Measurements from ENCODE around the gene P4HA2.

The P4HA2 gene

GRCh38 chr5:132238169-132238744 lies 10.6 kb upstream of the P4HA2 start:
- H3K4me3 ChIP-seq (ENCODE audit: control insufficient read depth, low read depth, low read length), result no peak overlapping the region
- no peak for DNase-seq (ENCODE audit: low read depth)
- TF ChIP-seq CTCF (IDR thresholded peaks at IDR 0.05; ENCODE audit: control insufficient read depth, insufficient read depth, low read depth, low read length, missing control alignments), result peak; percentile 88

- no peak overlapping the region for H3K4me3 ChIP-seq (ENCODE audit: control insufficient read depth, low read depth, low read length)
- DNase-seq (ENCODE audit: low read depth), result no peak
- TF ChIP-seq CTCF (IDR thresholded peaks at IDR 0.05; ENCODE audit: control insufficient read depth, insufficient read depth, low read depth, low read length, missing control alignments), result no peak
Observed at GRCh38 chr5:132237670-132238069, 10.0 kb upstream of the P4HA2 start.

DNA sequence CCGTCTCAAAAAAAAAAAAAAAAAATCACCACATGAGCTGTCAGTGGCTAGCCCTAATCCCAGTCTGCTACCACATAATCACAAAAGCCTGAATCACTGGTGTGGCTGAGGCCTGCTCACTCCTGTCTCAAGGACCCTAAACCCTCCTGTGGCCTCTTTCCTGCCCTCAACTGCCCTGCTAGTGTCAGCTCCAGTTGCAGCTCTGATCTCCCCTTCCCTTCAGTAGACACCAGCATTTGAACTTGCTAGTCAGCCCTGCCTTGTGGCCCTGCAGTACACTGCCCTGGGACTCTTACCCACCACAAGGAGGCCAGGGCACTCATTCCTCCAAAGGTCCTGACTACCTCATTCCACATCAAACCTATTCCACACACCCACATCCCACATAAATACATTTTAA lies 9.5 kb upstream of the P4HA2 start:
- TF ChIP-seq CTCF (IDR thresholded peaks at IDR 0.05; ENCODE audit: control insufficient read depth, insufficient read depth, low read depth, low read length, missing control alignments), result peak; percentile 46
- H3K4me3 ChIP-seq (ENCODE audit: control insufficient read depth, low read depth, low read length), result no peak overlapping the region
- no peak for DNase-seq (ENCODE audit: low read depth)

- no peak overlapping the region for H3K4me3 ChIP-seq (ENCODE audit: control insufficient read depth, low read depth, low read length)
- TF ChIP-seq CTCF (IDR thresholded peaks at IDR 0.05; ENCODE audit: control insufficient read depth, insufficient read depth, low read depth, low read length, missing control alignments), result no peak
- DNase-seq (ENCODE audit: low read depth), result no peak
Observed at GRCh38 chr5:132235340-132235739, 7.7 kb upstream of the P4HA2 start.

- no peak overlapping the region for H3K4me3 ChIP-seq (ENCODE audit: control insufficient read depth, low read depth, low read length)
- no peak for TF ChIP-seq CTCF (IDR thresholded peaks at IDR 0.05; ENCODE audit: control insufficient read depth, insufficient read depth, low read depth, low read length, missing control alignments)
- no peak for DNase-seq (ENCODE audit: low read depth)
Observed at GRCh38 chr5:132234684-132235062, 7.0 kb upstream of the P4HA2 start.

DNA sequence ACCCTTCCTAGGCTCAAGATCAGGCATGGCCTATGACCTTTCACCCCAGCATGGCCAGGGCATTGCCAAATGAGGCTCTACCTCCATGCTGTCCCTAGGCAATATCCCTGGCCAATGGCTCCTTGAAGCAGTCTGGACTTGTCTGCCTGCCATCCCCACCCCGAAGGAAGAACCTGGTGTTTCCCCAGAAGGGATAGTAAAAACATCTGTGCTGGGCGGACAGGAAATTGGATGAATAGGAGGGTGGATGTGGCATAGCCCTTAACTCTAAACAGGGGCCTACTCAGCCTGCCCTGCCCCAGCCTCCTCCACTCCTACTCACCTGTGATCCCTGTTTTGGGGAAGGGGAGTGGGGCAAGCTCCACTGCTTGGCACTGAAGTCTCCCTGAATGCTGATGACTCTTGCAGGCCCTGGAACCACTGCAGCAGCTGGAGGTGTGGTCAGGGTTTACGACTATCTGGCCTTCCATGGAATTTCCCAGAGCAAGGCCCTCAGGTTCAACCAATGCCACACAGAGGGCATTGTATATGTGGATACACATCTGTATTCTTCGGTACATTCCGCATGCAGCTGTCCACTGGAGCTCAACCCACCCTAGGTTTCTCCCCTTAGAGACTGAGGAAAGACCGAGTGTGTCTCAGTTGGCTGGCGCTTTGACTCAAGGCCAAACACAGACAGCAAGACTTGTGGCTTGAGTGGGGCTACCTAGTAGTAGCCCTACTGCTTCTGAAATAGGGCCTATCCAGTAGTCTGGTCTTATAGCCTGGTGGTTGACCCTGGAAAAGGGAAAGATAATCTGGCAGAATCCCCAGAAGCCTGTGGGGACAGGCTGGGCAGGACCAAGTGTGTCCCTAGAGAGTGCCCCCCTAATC lies 6.4 kb upstream of the P4HA2 start:
- H3K4me3 ChIP-seq (ENCODE audit: control insufficient read depth, low read depth, low read length), result no peak overlapping the region
- no peak for TF ChIP-seq CTCF (IDR thresholded peaks at IDR 0.05; ENCODE audit: control insufficient read depth, insufficient read depth, low read depth, low read length, missing control alignments)
- DNase-seq (ENCODE audit: low read depth), result no peak

Data from AG09309 (cell line).